Measurements from ENCODE around the gene GPR183.

GPR183 gene

DNA sequence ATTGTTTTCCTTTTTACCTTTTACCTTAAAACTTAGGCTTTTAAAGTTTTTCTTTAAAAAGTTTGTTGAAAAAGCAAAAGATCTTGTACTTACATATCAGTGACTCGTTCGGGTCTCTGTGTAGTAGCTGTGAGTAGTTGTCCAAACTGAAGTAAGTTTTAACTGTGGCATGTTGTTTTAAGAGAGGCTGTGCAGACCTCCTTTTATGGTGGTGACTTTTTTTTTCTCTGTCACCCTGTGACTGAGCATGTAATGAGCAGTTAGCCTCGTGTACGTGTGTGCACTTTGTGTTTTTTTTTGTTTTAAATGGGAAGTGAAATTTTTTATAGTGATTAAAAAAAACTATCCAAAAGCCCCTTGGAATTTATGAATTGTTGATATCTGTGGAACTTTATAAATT lies at the start of gene GPR183:
Gene GPR183 (minus strand): TSS at position 153 of the 400 bp plus-strand sequence. CDS start 11,254 bp downstream, outside the sequence.
- no peak for DNase-seq

DNA sequence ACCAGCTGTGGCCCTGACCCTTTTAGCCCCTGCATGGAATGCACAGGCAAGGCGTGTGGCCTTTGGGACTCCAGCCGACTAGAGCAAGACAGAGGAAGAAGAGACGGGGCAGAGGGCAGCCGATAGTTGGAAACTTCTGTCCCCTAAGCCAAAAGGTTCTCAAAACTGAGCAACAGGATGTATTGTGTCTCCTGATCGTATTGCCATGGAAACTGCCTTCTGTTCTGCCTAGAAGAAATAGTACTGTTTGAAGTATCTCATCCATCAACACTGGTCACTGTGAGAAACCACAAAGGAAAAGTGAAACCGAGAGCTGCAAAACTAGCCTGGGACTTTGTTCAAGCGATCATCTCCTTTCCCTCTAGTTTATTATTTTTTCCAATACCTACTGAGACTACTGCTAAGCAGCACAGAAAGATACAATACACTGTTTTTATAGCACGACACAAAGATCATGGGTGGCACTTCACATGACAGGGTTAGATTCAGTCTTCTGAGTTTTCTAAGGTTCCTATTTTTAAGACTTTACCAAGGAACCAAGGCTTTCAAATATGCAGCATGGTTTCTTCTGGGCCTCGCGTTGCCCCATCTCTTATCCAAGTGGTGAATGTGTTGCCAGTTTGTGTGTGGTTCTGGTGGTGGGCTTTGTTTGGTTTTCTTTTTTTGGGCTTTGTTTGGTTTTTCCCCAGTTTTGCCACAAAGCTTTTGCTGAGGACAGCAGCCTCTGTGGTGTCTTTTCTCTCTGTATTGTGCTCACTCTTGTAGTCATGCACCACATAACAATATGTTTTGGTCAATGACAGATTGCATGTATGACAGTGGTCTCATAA lies 49.3 kb upstream of the GPR183 start:
- DNase-seq: no peak

GRCh38 chr13:99356012-99356261 lies 48.7 kb upstream of the GPR183 start:
- no peak for DNase-seq

- no peak for DNase-seq
These were observed 48.2 kb upstream of the GPR183 start for GRCh38 chr13:99355267-99356011.

DNA sequence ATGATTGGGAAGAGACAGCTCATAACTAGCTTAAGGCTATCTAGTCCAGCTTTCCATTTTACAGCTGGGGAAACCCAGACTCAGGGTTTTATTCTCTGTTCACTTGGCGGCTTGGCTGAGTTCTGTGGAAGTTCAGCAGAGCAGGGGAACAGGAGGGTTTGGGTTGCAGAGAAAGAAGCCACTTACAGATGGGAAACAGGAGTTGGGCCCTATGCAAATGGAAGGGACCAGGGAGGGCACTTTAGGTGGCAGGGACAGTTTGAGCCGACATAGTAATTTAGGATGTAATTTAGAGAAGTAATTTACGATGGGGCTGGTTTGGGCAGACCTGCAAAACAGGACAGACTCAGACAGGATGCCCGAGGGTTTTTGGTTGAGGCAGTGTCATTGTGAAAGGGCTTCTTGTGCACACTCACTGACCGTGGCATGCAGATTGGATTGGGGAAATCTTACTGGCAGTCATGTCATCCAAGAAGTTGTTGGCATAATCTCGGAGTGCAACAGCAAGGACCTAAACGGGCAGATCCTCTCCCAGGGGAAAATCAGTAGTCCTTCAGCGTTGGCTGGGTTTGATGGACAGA lies 47.3 kb upstream of the GPR183 start:
- no peak for DNase-seq

DNA sequence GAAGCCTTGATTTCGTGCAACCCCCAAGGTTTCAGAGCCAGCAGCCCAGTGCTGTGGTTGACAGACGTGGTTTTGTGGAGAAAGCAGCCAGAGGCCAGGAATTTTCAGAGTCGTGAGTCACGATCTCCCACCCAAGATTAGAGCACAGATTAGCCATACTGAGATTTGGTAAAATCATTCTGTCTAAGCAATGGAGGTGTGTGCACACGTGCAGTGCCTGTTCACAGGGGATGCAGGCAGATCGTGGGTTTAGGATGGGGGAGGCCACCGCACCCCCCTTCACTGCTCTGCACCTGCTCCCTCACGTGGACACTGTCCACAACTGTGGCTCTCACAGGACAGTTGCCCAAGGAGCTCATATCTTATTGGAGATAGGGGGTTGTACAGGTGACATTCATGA lies 46.6 kb upstream of the GPR183 start:
- no peak for DNase-seq

GRCh38 chr13:99353246-99353600 lies 46.0 kb upstream of the GPR183 start:
- no peak for DNase-seq

DNA sequence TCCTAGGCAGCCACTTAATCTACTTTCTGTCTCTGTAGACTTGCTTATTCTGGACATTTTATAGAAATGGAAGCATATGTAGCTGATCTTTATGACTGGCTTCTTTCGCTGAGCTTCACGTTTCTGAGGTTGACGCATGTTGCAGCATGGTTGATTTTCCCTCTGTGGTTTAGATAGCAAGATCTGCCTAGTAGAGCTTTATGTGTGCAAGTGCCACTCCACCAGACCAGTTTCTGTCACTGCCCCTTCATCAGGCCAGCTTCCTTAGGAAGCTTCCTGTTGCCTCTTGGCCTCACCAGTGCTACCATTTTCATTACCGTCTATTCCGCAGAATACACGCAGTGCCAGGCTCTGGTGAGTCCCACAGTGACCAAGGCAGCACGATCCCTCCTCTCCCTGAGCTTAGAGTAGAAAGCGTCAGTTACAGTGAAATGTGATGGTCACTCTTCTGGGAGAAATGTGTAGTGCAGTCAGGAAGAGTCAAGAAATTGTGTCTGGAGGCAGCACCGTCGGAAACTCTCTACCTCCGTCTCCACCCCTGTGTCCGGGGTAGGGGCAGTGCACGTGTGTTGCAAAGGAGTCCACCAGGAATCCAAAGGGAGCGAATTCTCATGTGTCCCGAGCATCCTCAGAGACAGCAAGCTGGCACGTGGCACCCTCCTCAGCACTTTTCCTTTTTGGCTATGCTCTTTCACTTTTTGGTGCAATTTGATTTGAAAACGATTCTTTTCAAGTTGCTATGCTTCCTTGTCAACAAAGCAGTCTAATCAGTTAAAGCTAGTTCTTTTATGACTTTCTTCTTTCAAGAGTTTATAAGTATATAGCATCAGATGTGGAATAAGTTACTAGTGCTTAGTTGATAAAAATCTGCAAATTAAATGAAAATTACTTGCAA lies 45.4 kb upstream of the GPR183 start:
- no peak for DNase-seq

GRCh38 chr13:99351772-99352171 lies 44.6 kb upstream of the GPR183 start:
- no peak for DNase-seq

GRCh38 chr13:99350191-99350590 lies 43.0 kb upstream of the GPR183 start:
- DNase-seq: no peak

DNA sequence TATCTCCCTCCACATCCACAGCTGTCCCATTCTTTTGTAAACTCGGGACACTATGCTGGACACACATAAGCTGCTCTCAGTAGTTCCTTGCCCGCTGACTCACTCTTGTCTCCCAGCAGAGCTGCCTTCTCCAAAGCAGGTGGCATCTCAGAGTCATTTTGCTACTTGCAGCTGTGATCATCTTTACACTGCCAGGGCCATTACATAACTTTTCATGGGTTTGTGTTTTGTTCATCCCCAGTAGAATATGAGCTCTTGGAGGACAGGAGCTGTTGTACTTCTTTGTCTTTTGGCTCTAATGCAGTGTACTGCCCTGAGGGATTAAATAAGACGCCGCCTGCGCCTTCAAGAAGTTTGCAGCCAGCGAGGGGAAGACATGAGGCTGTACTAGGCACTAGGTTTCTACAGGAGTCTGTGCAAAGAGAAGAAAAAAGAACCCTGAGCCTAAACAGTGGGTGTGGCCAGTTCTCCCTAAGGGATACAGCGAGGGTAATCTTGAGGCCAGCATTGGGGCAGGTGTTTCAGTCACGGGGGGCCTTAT lies 40.8 kb upstream of the GPR183 start:
- DNase-seq: no peak

GRCh38 chr13:99347335-99347878 lies 40.2 kb upstream of the GPR183 start:
- no peak for DNase-seq

DNA sequence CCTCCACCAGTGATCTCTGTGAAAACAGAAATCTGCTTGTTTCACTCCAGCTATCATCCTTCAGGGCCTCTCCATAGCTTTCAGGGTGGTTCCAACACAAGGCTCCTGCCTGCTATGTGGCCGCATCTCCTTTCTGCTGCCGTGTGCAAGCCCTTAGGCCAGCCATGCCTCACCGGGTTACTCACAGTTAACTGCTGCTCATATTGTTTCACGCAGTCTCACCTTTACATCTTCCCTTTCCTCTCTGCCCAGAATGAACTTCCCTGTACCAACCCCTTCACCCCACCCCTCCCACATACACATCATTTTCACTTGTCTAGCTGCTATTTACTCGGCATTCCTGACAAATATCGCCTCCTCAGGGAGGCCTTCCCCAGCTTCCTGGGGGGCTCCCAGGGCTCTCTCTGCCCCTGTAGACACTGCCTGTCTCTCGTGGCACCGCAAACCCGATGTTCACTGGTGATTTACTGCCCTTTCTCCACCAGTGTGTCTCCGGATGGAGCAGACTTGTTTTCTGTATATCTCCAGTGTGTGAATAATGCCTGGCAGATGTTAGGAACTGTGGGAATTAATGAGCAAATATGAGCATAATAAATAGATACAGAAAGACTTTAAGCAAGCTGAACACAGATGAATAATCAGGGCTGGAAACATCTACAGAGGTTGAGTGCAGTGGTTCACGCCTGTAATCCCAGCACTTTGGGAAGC lies 39.3 kb upstream of the GPR183 start:
- DNase-seq: no peak

DNA sequence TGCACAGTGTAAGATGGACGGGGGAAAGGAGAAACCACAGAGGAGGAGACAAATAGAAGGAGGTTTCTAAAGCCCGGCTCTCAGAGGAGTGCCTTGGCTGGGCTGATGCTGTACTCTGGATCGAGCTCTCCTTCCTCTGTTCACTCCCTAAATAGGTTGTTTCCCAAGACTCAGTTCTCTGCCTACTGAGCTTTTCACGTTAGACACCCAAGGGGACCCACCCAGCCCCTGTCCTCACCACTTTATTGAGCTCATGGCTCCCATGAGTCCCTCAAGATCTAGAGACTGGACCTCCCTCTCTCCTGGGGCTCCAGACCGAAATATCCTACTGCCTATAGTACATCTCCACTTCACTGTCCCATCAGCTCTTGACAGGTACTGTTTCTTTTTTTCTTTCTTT lies 38.1 kb upstream of the GPR183 start:
- no peak for DNase-seq

GRCh38 chr13:99344610-99345208 lies 37.5 kb upstream of the GPR183 start:
- DNase-seq: no peak

- no peak for DNase-seq
These were observed 35.6 kb upstream of the GPR183 start for GRCh38 chr13:99342723-99343315.

DNA sequence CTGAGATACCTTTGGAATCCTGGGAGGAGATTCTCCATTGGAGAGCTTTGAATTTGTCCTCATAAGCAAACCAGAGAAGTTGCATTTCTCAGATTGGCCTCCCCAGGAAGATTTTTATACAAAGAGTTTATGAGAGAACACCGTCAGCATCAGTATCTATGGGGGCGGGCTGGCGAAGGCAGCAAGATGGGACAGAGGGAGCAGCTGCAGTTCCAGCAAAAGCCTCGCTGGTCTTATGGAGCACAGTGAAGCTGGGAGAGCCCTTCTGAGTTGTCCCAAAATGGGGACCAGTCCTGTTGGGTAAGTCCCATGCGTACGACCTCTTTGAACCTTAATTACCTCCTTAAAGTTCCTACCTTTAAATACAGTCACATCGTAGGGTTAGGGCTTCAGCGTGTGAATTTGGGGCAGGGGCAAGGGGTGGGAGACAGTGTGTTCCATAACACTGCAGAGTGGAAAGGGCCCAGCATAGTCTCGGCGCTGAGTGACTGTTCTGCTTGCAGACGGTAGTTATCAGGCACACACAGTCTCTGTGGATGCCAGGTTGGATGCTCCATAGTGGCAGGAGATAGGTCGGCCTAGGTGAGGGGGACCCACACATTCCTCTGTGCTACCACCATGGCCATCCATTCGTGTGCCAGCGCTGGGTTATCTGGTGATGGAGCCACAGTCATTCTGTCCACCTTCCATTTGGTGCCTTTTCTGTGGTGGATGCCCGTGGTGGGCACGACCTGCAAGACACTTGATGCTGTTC lies 34.9 kb upstream of the GPR183 start:
- no peak for DNase-seq

DNA sequence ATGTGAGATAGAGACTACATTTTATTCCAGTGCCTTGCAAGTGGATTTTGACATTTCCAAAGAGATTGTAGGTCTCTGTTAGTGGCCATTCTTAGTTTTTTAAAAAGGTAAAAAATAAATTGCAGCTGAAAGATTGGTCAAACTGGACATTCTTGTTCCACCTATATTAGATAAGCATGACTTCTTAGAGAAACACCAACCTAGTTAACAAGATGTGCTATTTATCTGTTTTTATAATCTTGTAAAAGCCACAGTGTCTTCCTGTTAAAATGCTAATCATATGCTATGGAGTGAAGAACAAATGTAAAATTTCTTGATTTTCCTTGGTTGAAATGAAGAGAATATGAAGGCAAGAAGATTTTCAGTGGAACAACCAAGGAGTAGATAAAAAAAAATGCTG lies 33.4 kb upstream of the GPR183 start:
- DNase-seq: no peak

DNA sequence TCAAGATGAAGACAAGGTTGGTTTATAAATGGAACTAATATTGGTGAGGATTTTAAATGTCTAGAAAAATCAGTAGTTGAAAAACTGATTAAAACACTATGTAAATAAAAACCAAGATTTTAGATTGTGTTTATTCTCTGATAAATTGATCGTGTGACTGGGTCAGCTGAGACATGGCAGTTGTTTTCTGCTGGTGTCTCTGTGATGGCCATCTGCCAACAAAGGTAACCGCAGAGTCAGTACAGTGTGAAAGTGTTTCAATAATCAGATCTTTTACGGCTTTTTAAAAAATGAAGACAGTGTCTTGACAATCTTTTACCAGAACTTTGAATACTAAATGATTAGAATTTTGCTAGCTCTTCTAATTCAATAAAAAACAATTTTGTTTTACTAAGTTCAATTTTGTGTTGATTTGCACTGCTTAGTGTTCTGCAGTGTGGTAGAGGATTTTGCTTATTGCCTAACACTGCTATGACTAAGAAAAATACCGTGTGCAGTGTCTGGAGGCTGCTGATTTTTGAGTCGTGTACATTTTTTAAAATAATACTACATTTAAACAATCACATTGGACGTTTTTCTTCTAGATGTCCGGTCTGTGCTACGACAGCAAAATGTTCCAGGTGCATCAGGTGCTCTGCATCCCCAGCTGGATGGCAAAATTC lies 32.7 kb upstream of the GPR183 start:
- DNase-seq: no peak

GRCh38 chr13:99339230-99339721 lies 32.1 kb upstream of the GPR183 start:
- no peak for DNase-seq

All from SIG-M5 (cell line).